Hepatocyte (in vitro differentiated cells): Measurements from ENCODE around the gene KLHL11. TPM values are rescaled to one million over a fixed set of nuclear protein-coding genes. Genes with fewer than 3 reads are reported as not detected.
A peak's percentile ranks its signal among the peaks of the same experiment; 100 is the strongest.

Experiments used
- DNase-seq: peaks from one replicate; pipeline ENCODE4 v3.0.0-alpha.2; 2016; ENCODE audit warnings: low spot score
- H2AFZ ChIP-seq: fragments of 200-600 bp; sonication (generic); 2 replicates; pipeline ENCODE4 v1.6.0; 2016; ENCODE audit warnings: antibody characterized with exemption, mild to moderate bottlenecking
- H3K27ac ChIP-seq: fragments of 200-600 bp; sonication (generic); 2 replicates; pipeline ENCODE4 v1.5.1; 2016; ENCODE audit warnings: mild to moderate bottlenecking
- H3K27me3 ChIP-seq: fragments of 200-600 bp; sonication (generic); 2 replicates; pipeline ENCODE4 v1.6.1; 2016
- H3K36me3 ChIP-seq: fragments of 200-600 bp; sonication (generic); replicated peaks from 2 replicates; pipeline ENCODE4 v1.5.1; 2016; ENCODE audit warnings: low read depth; ENCODE audit not compliant: insufficient read depth
- H3K4me1 ChIP-seq: fragments of 200-600 bp; sonication (generic); 2 replicates; pipeline ENCODE4 v1.5.1; 2016; ENCODE audit warnings: mild to moderate bottlenecking, moderate library complexity; ENCODE audit not compliant: insufficient read depth
- H3K4me2 ChIP-seq: fragments of 200-600 bp; sonication (generic); 2 replicates; pipeline ENCODE4 v1.6.0; 2016
- H3K4me3 ChIP-seq: fragments of 200-600 bp; sonication (generic); 2 replicates; pipeline ENCODE4 v1.5.1; 2016; ENCODE audit warnings: mild to moderate bottlenecking
- H3K79me2 ChIP-seq: fragments of 200-600 bp; sonication (generic); 2 replicates; pipeline ENCODE4 v1.6.0; 2017; ENCODE audit warnings: mild to moderate bottlenecking
- H3K9me2 ChIP-seq: fragments of 200-600 bp; sonication (generic); replicated peaks from 2 replicates; pipeline ENCODE4 v1.6.0; 2017; ENCODE audit warnings: mild to moderate bottlenecking; ENCODE audit not compliant: insufficient read depth
- H3K9me3 ChIP-seq: fragments of 200-600 bp; sonication (generic); 2 replicates; pipeline ENCODE4 v1.5.1; 2016; ENCODE audit warnings: low read depth, mild to moderate bottlenecking
- H4K20me1 ChIP-seq: fragments of 200-600 bp; sonication (generic); 2 replicates; pipeline ENCODE4 v1.6.0; 2016; ENCODE audit warnings: mild to moderate bottlenecking; ENCODE audit not compliant: insufficient read depth, poor library complexity, severe bottlenecking
- CTCF ChIP-seq: fragments of 200-600 bp; sonication (generic); IDR thresholded peaks from 2 replicates; pipeline ENCODE4 v1.5.1; 2016; ENCODE audit warnings: antibody characterized with exemption, mild to moderate bottlenecking; ENCODE audit not compliant: poor library complexity
- EZH2 ChIP-seq: fragments of 200-600 bp; sonication (generic); IDR thresholded peaks from 2 replicates; pipeline ENCODE4 v1.6.1; 2016; ENCODE audit warnings: antibody characterized with exemption, mild to moderate bottlenecking, borderline replicate concordance
- EZH2phosphoT487 ChIP-seq: fragments of 200-600 bp; sonication (generic); IDR thresholded peaks from one replicate; pipeline ENCODE4 v1.6.1; 2018; ENCODE audit warnings: antibody characterized with exemption, mild to moderate bottlenecking, low read depth, moderate library complexity; ENCODE audit not compliant: unreplicated experiment, severe bottlenecking
- WGBS: methylation state at CpG from one replicate; pipeline ENCODE4 v1.1.6; 2016; ENCODE audit warnings: low lambda C conversion rate; ENCODE audit errors: missing lambda C conversion rate; 5-methylcytosine and 5-hydroxymethylcytosine counted together
- polyA plus RNA-seq: library from polyadenylated mRNA; unstranded; fragments of >200 nt; fragmentation: Nextera tagmentation; extraction: Ambion mirVana; gene quantifications from 2 replicates; pipeline ENCODE4 v1.2.1, GENCODE V29; 2016
- total RNA-seq: library from RNA; depleted of rRNA; stranded (reverse); fragments of >200 nt; gene quantifications from 2 replicates; pipeline ENCODE4 v1.2.3, GENCODE V29; 2014

The KLHL11 gene
- total and polyA plus RNA-seq, 2 experiments from 2014 or later = 10.0 to 25.2 TPM

GRCh38 chr17:41870097-41870496 is 4.9 kb upstream of the KLHL11 start:
- 98% methylated on average over 2 of the region's 2 CpGs for WGBS
- peak overlapping the region; percentile 42 for H3K27ac ChIP-seq
- H3K79me2 ChIP-seq = no peaks in the 10 kb centered on the region
- H3K4me2 ChIP-seq = no peak overlapping the region
- H3K9me2 ChIP-seq = no peaks in the 10 kb centered on the region
- H2AFZ ChIP-seq = no peak overlapping the region
- TF ChIP-seq CTCF = no peak
- TF ChIP-seq EZH2phosphoT487 = no peak
- no peak for TF ChIP-seq EZH2
- H3K4me1 ChIP-seq = no peaks in the 10 kb centered on the region
- no peaks in the 10 kb centered on the region for H4K20me1 ChIP-seq
- no peaks in the 10 kb centered on the region for H3K36me3 ChIP-seq
- H3K9me3 ChIP-seq = no peaks in the 10 kb centered on the region
- no peak overlapping the region for H3K4me3 ChIP-seq
- no peak for DNase-seq
- no peaks in the 10 kb centered on the region for H3K27me3 ChIP-seq

GRCh38 chr17:41869426-41869825 is 4.2 kb upstream of the KLHL11 start:
- Histone ChIP-seq H3K4me3 (no peak overlapping the region), H3K9me2 (no peaks in the 10 kb centered on the region), H3K79me2 (peaks cover 3% of the 10 kb centered on the region), H3K27ac (peak overlapping the region; percentile 42), H3K4me2 (no peak overlapping the region), H2AFZ (no peak overlapping the region), H3K36me3 (no peaks in the 10 kb centered on the region), H3K27me3 (no peaks in the 10 kb centered on the region), H3K4me1 (no peaks in the 10 kb centered on the region), H4K20me1 (peaks cover under 1% of the 10 kb centered on the region), H3K9me3 (no peaks in the 10 kb centered on the region)
- 69% methylated on average over 9 of the region's 9 CpGs for WGBS
- no peak for DNase-seq
- TF ChIP-seq EZH2 (no peak), EZH2phosphoT487 (no peak), CTCF (no peak)

GRCh38 chr17:41868568-41868967 is 3.3 kb upstream of the KLHL11 start:
- Histone ChIP-seq H3K27ac (no peak overlapping the region), H4K20me1 (peaks cover 8% of the 10 kb centered on the region), H3K4me2 (no peak overlapping the region), H3K9me3 (no peaks in the 10 kb centered on the region), H3K36me3 (no peaks in the 10 kb centered on the region), H3K9me2 (no peaks in the 10 kb centered on the region), H3K79me2 (peaks cover 11% of the 10 kb centered on the region), H3K4me1 (peaks cover 5% of the 10 kb centered on the region), H2AFZ (no peak overlapping the region), H3K27me3 (no peaks in the 10 kb centered on the region), H3K4me3 (no peak overlapping the region)
- no peak for DNase-seq
- TF ChIP-seq CTCF = no peak
- no peak for TF ChIP-seq EZH2phosphoT487
- no peak for TF ChIP-seq EZH2
- 86% methylated on average over 3 of the region's 3 CpGs for WGBS

GRCh38 chr17:41865596-41865893 is 322 bp upstream of the KLHL11 start:
- Histone ChIP-seq H3K79me2 (peaks cover 42% of the 10 kb centered on the region), H4K20me1 (peaks cover 37% of the 10 kb centered on the region), H3K4me3 (no peak overlapping the region), H3K9me3 (no peaks in the 10 kb centered on the region), H3K27ac (peak overlapping the region; percentile 36), H3K4me2 (peak overlapping the region; percentile 71), H3K27me3 (no peaks in the 10 kb centered on the region), H3K9me2 (no peaks in the 10 kb centered on the region), H3K4me1 (peaks cover 9% of the 10 kb centered on the region), H3K36me3 (no peaks in the 10 kb centered on the region), H2AFZ (peak overlapping the region; percentile 39)
- no peak for TF ChIP-seq EZH2
- TF ChIP-seq EZH2phosphoT487 = no peak
- no peak for TF ChIP-seq CTCF
- 14% methylated on average over 10 of the region's 10 CpGs for WGBS
- DNase-seq = no peak
